Right lobe of liver (tissue), 4 donors: ENCODE results near the gene LEMD1.

Source experiments
- CTCF ChIP-seq, 4 donors: fragments of 200-600 bp in 3 of 4; fragments of 450-650 bp in 1 of 4; IDR thresholded peaks; one replicate each; pipeline versions ENCODE4 v1.5.1 to v1.8.0; 2016 to 2022; ENCODE audit warnings: antibody characterized with exemption in 4 of 4, mild to moderate bottlenecking in 2 of 4
- POLR2A ChIP-seq: fragments of 450-650 bp; IDR thresholded peaks from one replicate; pipeline ENCODE4 v1.6.1; 2017; ENCODE audit warnings: antibody characterized with exemption, mild to moderate bottlenecking
- donor health status: DM: no; HTN: no; CAD: no.
- donor health status: DM: no; HTN: no; CAD: no.
- donor health status: DM: no; HTN: yes; CAD: no.

GRCh38 chr1:205440121-205440475, 18.2 kb upstream of the LEMD1 start:
- no peak for TF ChIP-seq CTCF (IDR thresholded peaks at IDR 0.05)
- TF ChIP-seq POLR2A, result no peak
